Peyer's patch (tissue), 4 donors: ENCODE results near the gene KLF1. TPM values are rescaled to one million over a fixed set of nuclear protein-coding genes. Genes with fewer than 3 reads are reported as not detected.
A peak's percentile ranks its signal among the peaks of the same experiment; 100 is the strongest.

Source experiments
- DNase-seq, 3 donors: peaks; one replicate each; pipeline ENCODE4 v3.0.0-alpha.2; 2017 to 2019
- H3K27ac ChIP-seq, 4 donors: fragments of 200-600 bp; sonication (generic); one replicate each; pipeline ENCODE4 v1.5.1; 2016 to 2019
- H3K27me3 ChIP-seq, 2 donors: fragments of 200-600 bp; sonication (generic); one replicate each; pipeline ENCODE4 v1.5.1; 2019
- H3K36me3 ChIP-seq, 3 donors: fragments of 200-600 bp; sonication (generic); one replicate each; pipeline ENCODE4 v1.5.1; 2016 to 2019
- H3K4me1 ChIP-seq, 4 donors: fragments of 200-600 bp; sonication (generic); one replicate each; pipeline ENCODE4 v1.5.1; 2016 to 2019
- H3K4me3 ChIP-seq, 4 donors: fragments of 200-600 bp; sonication (generic); 1 replicate in 3 of 4; 2 replicates in 1 of 4; pipeline ENCODE4 v1.5.1; 2016 to 2019; ENCODE audit warnings: mild to moderate bottlenecking in 1 of 4
- H3K9me3 ChIP-seq, 4 donors: fragments of 200-600 bp; sonication (generic); one replicate each; pipeline ENCODE4 v1.5.1; 2016 to 2019; ENCODE audit warnings: mild to moderate bottlenecking in 1 of 4
- POLR2A ChIP-seq, 2 donors: fragments of 450-650 bp; IDR thresholded peaks; one replicate each; pipeline ENCODE4 v1.5.1; 2017; ENCODE audit warnings: antibody characterized with exemption in 2 of 2, mild to moderate bottlenecking in 2 of 2, moderate library complexity in 2 of 2
- total RNA-seq, 4 donors: library from RNA; depleted of rRNA; stranded (reverse); fragments of >200 nt; gene quantifications; one replicate each; pipeline ENCODE4 v1.1.0, GENCODE V29; 2016
- TF ChIP-seq, protein P1 (sequence below), 6 experiments: fragments of 450-650 bp in 4 of 6; fragments of 200-600 bp in 2 of 6; sonication (generic) in 1 of 6; IDR thresholded peaks; one replicate each; pipeline ENCODE4 v1.5.1; 2017 to 2019; ENCODE audit warnings: antibody characterized with exemption in 6 of 6, mild to moderate bottlenecking in 3 of 6, moderate library complexity in 1 of 6

KLF1 gene
- total RNA-seq, 4 donors from 2014 or later, result not detected

DNA sequence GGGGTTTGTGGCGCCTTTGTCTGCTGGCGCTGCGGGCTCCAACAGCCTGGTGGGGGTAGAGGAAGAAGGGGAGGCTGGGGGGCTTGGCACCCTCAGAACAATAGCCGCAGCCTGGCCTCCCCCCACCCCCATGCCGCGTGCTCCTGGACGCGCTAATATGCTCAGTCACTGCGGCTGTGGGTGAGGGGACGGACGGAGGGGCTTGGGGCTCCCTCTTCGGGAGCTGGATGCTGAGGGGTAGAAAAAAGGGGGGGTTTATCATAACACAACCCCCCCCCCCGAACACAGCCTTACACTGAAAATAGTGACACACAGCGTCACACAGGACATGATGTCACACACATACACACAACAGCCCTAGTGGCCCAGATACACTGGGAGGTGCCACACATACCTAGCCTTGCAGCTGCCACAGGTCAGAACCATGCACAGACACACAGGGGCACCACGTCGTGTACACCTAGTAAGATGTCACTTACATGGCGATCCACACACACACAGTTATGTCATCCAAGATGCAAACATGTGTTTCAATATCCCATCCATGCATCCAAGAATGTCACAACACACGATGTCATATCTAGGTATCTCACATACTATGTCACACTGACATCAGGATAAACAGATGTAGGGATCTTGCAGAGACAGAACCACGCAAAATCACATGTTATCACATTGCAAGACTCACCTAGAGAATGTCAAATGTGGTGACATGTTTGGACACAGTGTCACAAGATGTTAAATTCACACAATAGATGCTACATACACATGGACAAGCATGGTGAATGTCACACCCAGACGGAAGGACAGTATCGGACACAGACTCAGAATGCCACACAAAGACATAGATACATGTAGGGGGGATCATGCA, 47.9 kb downstream of the KLF1 start:
- Histone ChIP-seq H3K4me1 (peaks cover 0 to 23% (median 12%) of the 10 kb centered on the region in 4 donors), H3K27me3 (peaks cover 0 to 54% of the 10 kb centered on the region in 2 donors), H3K4me3 (peak overlapping the region in 3 of 4 donors; percentile 40 to 51 (median 41)), H3K9me3 (no peaks in the 10 kb centered on the region), H3K27ac (no peak overlapping the region), H3K36me3 (no peaks in the 10 kb centered on the region)
- no peak for DNase-seq
- no peak for TF ChIP-seq POLR2A (IDR thresholded peaks at IDR 0.05)
- TF ChIP-seq, protein P1, sequence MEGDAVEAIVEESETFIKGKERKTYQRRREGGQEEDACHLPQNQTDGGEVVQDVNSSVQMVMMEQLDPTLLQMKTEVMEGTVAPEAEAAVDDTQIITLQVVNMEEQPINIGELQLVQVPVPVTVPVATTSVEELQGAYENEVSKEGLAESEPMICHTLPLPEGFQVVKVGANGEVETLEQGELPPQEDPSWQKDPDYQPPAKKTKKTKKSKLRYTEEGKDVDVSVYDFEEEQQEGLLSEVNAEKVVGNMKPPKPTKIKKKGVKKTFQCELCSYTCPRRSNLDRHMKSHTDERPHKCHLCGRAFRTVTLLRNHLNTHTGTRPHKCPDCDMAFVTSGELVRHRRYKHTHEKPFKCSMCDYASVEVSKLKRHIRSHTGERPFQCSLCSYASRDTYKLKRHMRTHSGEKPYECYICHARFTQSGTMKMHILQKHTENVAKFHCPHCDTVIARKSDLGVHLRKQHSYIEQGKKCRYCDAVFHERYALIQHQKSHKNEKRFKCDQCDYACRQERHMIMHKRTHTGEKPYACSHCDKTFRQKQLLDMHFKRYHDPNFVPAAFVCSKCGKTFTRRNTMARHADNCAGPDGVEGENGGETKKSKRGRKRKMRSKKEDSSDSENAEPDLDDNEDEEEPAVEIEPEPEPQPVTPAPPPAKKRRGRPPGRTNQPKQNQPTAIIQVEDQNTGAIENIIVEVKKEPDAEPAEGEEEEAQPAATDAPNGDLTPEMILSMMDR (IDR thresholded peaks at IDR 0.05), result no peak

DNA sequence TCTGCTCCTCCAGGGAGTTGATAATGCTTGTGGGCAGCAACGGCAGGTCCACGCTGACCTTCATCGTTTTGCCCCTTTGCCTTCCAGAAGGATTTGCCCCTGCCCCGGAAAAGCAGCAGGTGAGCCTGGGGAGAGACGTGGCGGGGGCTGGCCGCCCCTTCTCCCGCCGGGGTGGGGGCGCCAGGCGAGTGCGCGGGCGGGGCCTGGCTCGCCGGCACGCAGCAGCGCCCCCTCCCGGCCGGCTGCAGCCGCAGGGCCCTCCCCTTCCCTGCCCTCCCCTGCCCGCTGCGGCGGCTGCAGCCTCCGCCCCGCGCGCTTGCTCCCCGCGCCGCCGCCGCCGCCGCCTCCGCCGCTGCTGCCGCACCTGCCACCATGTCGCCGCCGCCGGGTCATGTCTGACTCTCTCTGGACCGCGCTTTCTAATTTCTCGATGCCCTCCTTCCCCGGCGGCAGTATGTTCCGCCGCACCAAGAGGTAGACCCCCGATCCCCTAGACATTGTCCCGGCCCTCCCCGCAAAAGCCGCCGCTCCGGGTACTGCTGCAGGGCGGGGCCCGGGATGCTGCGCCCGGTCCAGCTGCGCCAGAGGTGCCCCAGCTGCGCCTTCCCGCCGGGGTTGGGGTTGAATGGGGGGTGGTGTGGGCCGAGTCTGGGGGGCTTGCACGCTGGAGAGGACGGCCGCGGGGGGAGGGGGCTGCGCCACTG, 48.7 kb downstream of the KLF1 start, which contains the start of gene MAST1:
TSS of gene MAST1 (plus strand) at position 334 of the 704 bp plus-strand sequence. CDS start at position 392, 58 bp downstream.
- DNase-seq, result peak in 2 of 3 donors; percentile 56 to 71
- H3K9me3 ChIP-seq, result no peaks in the 10 kb centered on the region
- peaks cover 0 to 62% of the 10 kb centered on the region in 2 donors for H3K27me3 ChIP-seq
- H3K4me1 ChIP-seq, result peaks cover 0 to 30% (median 17%) of the 10 kb centered on the region in 4 donors
- no peak for TF ChIP-seq POLR2A (IDR thresholded peaks at IDR 0.05)
- TF ChIP-seq, protein P1 (IDR thresholded peaks at IDR 0.05), result peak in 5 of 6 experiments; percentile 22 to 58 (median 49)
- peak within 1 kb of the TSS in 3 of 4 donors; percentile 40 to 51 (median 41) for H3K4me3 ChIP-seq
- H3K36me3 ChIP-seq, result no peaks in the 10 kb centered on the region
- H3K27ac ChIP-seq, result no peak within 1 kb of the TSS

DNA sequence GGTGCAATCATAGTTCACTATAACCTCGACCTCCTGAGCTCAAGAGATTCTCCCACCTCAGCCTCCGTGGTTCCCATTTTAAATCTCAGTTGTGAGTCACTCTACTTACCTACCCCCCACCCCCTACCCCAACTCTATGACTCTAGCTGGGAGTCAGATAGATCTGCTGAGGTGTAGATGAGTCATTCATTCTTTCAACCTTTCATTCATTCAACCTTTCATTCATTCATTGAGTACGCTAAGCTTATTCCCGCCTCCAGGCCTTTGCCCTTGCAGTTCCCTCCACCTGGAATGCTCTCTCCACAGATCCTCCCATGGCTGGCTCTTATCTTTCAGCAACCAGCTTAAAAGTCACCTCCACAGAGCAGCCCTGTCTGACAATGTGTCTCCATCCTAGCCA, 49.8 kb downstream of the KLF1 start:
- no peak for DNase-seq
- no peak overlapping the region for H3K4me3 ChIP-seq
- peaks cover 0 to 3% (median 0%) of the 10 kb centered on the region in 4 donors for H3K9me3 ChIP-seq
- TF ChIP-seq POLR2A (IDR thresholded peaks at IDR 0.05), result no peak
- TF ChIP-seq, protein P1 (IDR thresholded peaks at IDR 0.05), result no peak
- H3K4me1 ChIP-seq, result peaks cover 0 to 40% (median 17%) of the 10 kb centered on the region in 4 donors
- H3K36me3 ChIP-seq, result no peaks in the 10 kb centered on the region
- H3K27me3 ChIP-seq, result peaks cover 0 to 73% of the 10 kb centered on the region in 2 donors
- no peak overlapping the region for H3K27ac ChIP-seq

DNA sequence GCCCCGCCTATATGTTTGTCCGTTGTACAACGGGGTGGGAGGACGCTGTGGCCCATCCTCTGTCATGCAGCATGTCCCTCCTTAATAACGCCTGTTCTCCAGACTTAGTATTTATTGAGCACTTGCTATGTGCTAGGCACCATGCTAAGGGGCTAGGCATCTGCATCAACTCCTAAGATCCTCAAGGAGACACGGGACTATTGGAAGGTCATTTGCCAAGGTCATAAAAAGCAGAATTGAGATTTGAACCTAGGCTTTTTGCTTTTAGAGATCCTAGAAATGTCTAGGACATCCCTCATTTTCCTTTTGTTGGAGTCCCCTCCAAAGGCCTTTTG, 50.5 kb downstream of the KLF1 start:
- H3K4me1 ChIP-seq, result peaks cover 0 to 40% (median 17%) of the 10 kb centered on the region in 4 donors
- H3K27ac ChIP-seq, result no peak overlapping the region
- TF ChIP-seq, protein P1 (IDR thresholded peaks at IDR 0.05), result no peak
- TF ChIP-seq POLR2A (IDR thresholded peaks at IDR 0.05), result no peak
- H3K27me3 ChIP-seq, result peaks cover 0 to 71% of the 10 kb centered on the region in 2 donors
- H3K9me3 ChIP-seq, result peaks cover 0 to 3% (median 0%) of the 10 kb centered on the region in 4 donors
- no peak for DNase-seq
- H3K4me3 ChIP-seq, result no peak overlapping the region
- no peaks in the 10 kb centered on the region for H3K36me3 ChIP-seq

DNA sequence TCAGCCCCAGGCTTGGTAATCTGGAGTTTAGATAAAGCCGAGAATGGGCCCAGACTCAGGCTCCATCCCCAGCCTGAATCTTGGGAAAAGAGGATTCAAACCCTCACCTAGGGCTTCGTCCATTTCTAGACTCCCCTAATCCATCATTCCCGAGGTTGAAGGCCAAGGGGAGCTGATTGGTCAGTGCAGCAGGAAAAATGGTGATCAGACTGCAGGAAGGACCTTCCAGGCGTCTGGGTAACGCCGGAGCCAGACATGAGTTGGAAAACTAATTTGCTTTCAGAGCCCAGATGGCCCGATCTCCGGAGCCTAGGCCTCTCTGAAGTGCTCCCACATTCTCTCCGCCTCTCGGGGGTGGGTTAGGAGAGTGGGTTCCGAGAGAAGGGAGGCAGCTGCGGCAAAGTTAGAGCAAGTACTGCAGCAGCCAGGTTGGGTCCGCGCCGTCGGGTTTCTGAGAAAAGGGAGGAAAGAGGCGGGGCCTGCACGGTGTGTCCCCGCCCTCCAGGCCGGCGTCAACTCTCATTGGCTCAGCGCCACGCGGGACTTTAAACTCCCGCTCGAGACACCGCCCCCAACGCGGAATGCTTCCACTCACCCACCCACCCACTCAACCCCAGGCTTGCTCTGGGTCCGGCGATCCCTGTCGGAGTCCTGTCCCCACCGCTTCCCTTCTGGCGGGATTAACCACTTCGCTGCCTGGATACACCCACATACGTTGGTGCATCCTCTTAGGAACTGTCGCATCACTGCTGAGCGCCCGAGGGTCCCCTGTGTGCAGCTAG, 51.8 kb downstream of the KLF1 start:
- no peak for TF ChIP-seq POLR2A (IDR thresholded peaks at IDR 0.05)
- TF ChIP-seq, protein P1 (IDR thresholded peaks at IDR 0.05), result no peak
- Histone ChIP-seq H3K27me3 (peaks cover 0 to 59% of the 10 kb centered on the region in 2 donors), H3K9me3 (peaks cover 0 to 3% (median 0%) of the 10 kb centered on the region in 4 donors), H3K4me1 (peaks cover 0 to 32% (median 14%) of the 10 kb centered on the region in 4 donors), H3K4me3 (no peak overlapping the region), H3K36me3 (no peaks in the 10 kb centered on the region), H3K27ac (no peak overlapping the region)
- no peak for DNase-seq
